Tibial nerve (tissue), 4 donors: ENCODE measurements around the gene NMRK1. TPM values are rescaled to one million over a fixed set of nuclear protein-coding genes. Genes with fewer than 3 reads are reported as not detected.

Experiments
- DNase-seq, 2 donors: peaks; one replicate each; pipeline ENCODE4 v3.0.0-alpha.2; 2019; ENCODE audit warnings: low spot score in 2 of 2
- H3K27ac ChIP-seq, 4 donors: fragments of 200-600 bp; sonication (generic) in 3 of 4; one replicate each; pipeline ENCODE4 v1.5.1; 2017 to 2019; ENCODE audit warnings: mild to moderate bottlenecking in 1 of 4
- H3K27me3 ChIP-seq, 2 donors: fragments of 200-600 bp; sonication (generic) in 1 of 2; one replicate each; pipeline versions ENCODE4 v1.5.1 to v1.6.0; 2017 to 2019
- H3K36me3 ChIP-seq, 3 donors: fragments of 200-600 bp; sonication (generic); one replicate each; pipeline ENCODE4 v1.5.1; 2018 to 2019
- H3K4me1 ChIP-seq, 4 donors: fragments of 200-600 bp; sonication (generic) in 3 of 4; one replicate each; pipeline ENCODE4 v1.5.1; 2017 to 2019
- H3K4me3 ChIP-seq, 4 donors: fragments of 200-600 bp; sonication (generic) in 3 of 4; one replicate each; pipeline ENCODE4 v1.5.1; 2017 to 2019; ENCODE audit warnings: mild to moderate bottlenecking in 1 of 4, moderate library complexity in 1 of 4
- H3K9me3 ChIP-seq, 4 donors: fragments of 200-600 bp; sonication (generic) in 3 of 4; one replicate each; pipeline ENCODE4 v1.5.1; 2017 to 2019
- CTCF ChIP-seq, 5 experiments: fragments of 200-600 bp in 3 of 5; fragments of 450-650 bp in 2 of 5; sonication (generic) in 3 of 5; IDR thresholded peaks; one replicate each; pipeline ENCODE4 v1.5.1; 2016 to 2019; ENCODE audit warnings: antibody characterized with exemption in 5 of 5, mild to moderate bottlenecking in 3 of 5, moderate library complexity in 2 of 5
- EP300 ChIP-seq, 2 donors: sonication (generic); formaldehyde crosslinking; IDR thresholded peaks; one replicate each; pipeline ENCODE4 v1.6.1; 2017; ENCODE audit warnings: antibody characterized with exemption in 2 of 2, mild to moderate bottlenecking in 1 of 2
- POLR2A ChIP-seq, 2 donors: fragments of 450-650 bp; IDR thresholded peaks; one replicate each; pipeline ENCODE4 v1.6.1; 2017; ENCODE audit warnings: antibody characterized with exemption in 2 of 2, mild to moderate bottlenecking in 2 of 2, moderate library complexity in 2 of 2
- WGBS, 2 donors: methylation state at CpG; one replicate each; pipeline ENCODE4 v1.1.5; 2018; 5-methylcytosine and 5-hydroxymethylcytosine counted together
- total RNA-seq, 4 donors: library from RNA; depleted of rRNA; stranded (reverse); fragments of >200 nt; gene quantifications; one replicate each; pipeline ENCODE4 v1.1.0, GENCODE V29; 2016

Gene NMRK1
- total RNA-seq, 4 donors from 2014 or later, result 11.1 to 35.0 (median 16.2) TPM

GRCh38 chr9:75065510-75065909 lies 22.4 kb downstream of the NMRK1 start:
- no peak overlapping the region for H3K4me3 ChIP-seq
- H3K27ac ChIP-seq, result no peak overlapping the region
- peaks cover 0 to 46% (median 0%) of the 10 kb centered on the region in 3 donors for H3K36me3 ChIP-seq
- no peaks in the 10 kb centered on the region for H3K27me3 ChIP-seq
- DNase-seq, result no peak
- TF ChIP-seq CTCF (IDR thresholded peaks at IDR 0.05) (no peak), EP300 (IDR thresholded peaks at IDR 0.05) (no peak), POLR2A (IDR thresholded peaks at IDR 0.05) (no peak)
- 74 to 93% methylated on average over 2 of the region's 2 CpGs for WGBS, 2 donors
- no peaks in the 10 kb centered on the region for H3K9me3 ChIP-seq
- H3K4me1 ChIP-seq, result no peaks in the 10 kb centered on the region

GRCh38 chr9:75064307-75065025 lies 23.5 kb downstream of the NMRK1 start:
- WGBS, 2 donors, result 85 to 90% methylated on average over 2 of the region's 2 CpGs
- no peak overlapping the region for H3K27ac ChIP-seq
- H3K4me1 ChIP-seq, result no peaks in the 10 kb centered on the region
- H3K4me3 ChIP-seq, result no peak overlapping the region
- no peak for DNase-seq
- H3K9me3 ChIP-seq, result no peaks in the 10 kb centered on the region
- TF ChIP-seq EP300 (IDR thresholded peaks at IDR 0.05), result no peak
- no peak for TF ChIP-seq CTCF (IDR thresholded peaks at IDR 0.05)
- no peak for TF ChIP-seq POLR2A (IDR thresholded peaks at IDR 0.05)
- peaks cover 0 to 49% (median 0%) of the 10 kb centered on the region in 3 donors for H3K36me3 ChIP-seq
- no peaks in the 10 kb centered on the region for H3K27me3 ChIP-seq

GRCh38 chr9:75063556-75064305 lies 24.2 kb downstream of the NMRK1 start:
- Histone ChIP-seq H3K4me3 (no peak overlapping the region), H3K27me3 (no peaks in the 10 kb centered on the region), H3K4me1 (no peaks in the 10 kb centered on the region), H3K27ac (no peak overlapping the region), H3K9me3 (peaks cover 0 to 5% (median 0%) of the 10 kb centered on the region in 4 donors), H3K36me3 (peaks cover 0 to 47% (median 0%) of the 10 kb centered on the region in 3 donors)
- 85 to 88% methylated on average over 1 of the region's 1 CpG for WGBS, 2 donors
- TF ChIP-seq POLR2A (IDR thresholded peaks at IDR 0.05), result no peak
- no peak for DNase-seq

GRCh38 chr9:75061169-75061568 lies 26.8 kb downstream of the NMRK1 start:
- Histone ChIP-seq H3K27me3 (no peaks in the 10 kb centered on the region), H3K4me1 (no peaks in the 10 kb centered on the region), H3K27ac (no peak overlapping the region), H3K36me3 (peaks cover 0 to 27% (median 0%) of the 10 kb centered on the region in 3 donors), H3K4me3 (no peak overlapping the region), H3K9me3 (peaks cover 0 to 9% (median 0%) of the 10 kb centered on the region in 4 donors)
- DNase-seq, result no peak
- TF ChIP-seq POLR2A (IDR thresholded peaks at IDR 0.05) (no peak), CTCF (IDR thresholded peaks at IDR 0.05) (no peak), EP300 (IDR thresholded peaks at IDR 0.05) (no peak)
- WGBS, 2 donors, result 82 to 84% methylated on average over 2 of the region's 2 CpGs

GRCh38 chr9:75054368-75055001 lies 33.5 kb downstream of the NMRK1 start:
- Histone ChIP-seq H3K27me3 (no peaks in the 10 kb centered on the region), H3K4me1 (no peaks in the 10 kb centered on the region), H3K36me3 (no peaks in the 10 kb centered on the region), H3K27ac (no peak overlapping the region), H3K4me3 (no peak overlapping the region), H3K9me3 (peaks cover 0 to 15% (median 0%) of the 10 kb centered on the region in 4 donors)
- DNase-seq, result no peak
- 89 to 90% methylated on average over 5 of the region's 5 CpGs for WGBS, 2 donors
- TF ChIP-seq CTCF (IDR thresholded peaks at IDR 0.05) (no peak), POLR2A (IDR thresholded peaks at IDR 0.05) (no peak), EP300 (IDR thresholded peaks at IDR 0.05) (no peak)
